ENCODE results near the gene PYGL. TPM values are rescaled to one million over a fixed set of nuclear protein-coding genes. Genes with fewer than 3 reads are reported as not detected.

The PYGL gene
- total and polyA plus RNA-seq, 2 experiments from 2014 or later: 57.6 to 93.8 TPM

GRCh38 chr14:50937800-50938199, 6.5 kb downstream of the PYGL start:
- no peaks in the 10 kb centered on the region for H3K9me2 ChIP-seq (ENCODE audit: insufficient read depth)
- Mint-ChIP-seq H3K4me3 (no peak overlapping the region), H3K9me3 (no peaks in the 10 kb centered on the region), H3K4me1 (peaks cover 4% of the 10 kb centered on the region; the same call in 2 of the 3 replicates), H3K27ac (no peak overlapping the region), H3K36me3 (ENCODE audit: low read depth) (peaks cover 21% of the 10 kb centered on the region), H3K27me3 (ENCODE audit: insufficient read depth, low read depth, poor library complexity) (no peaks in the 10 kb centered on the region)
- H3F3A ChIP-seq (replicated peaks; ENCODE audit: low read depth): no peaks in the 10 kb centered on the region; the same call in 1 of the 2 replicates
- no peak overlapping the region for H3K4me2 ChIP-seq
- no peak overlapping the region for H2AFZ ChIP-seq
- no peak overlapping the region for H3K4me3 ChIP-seq
- no peaks in the 10 kb centered on the region for H3K4me1 ChIP-seq (ENCODE audit: insufficient read depth)
- no peaks in the 10 kb centered on the region for H3K27me3 ChIP-seq (ENCODE audit: insufficient read depth)
- H3K36me3 ChIP-seq (ENCODE audit: insufficient read depth): peaks cover 14% of the 10 kb centered on the region; the same call in 1 of the 2 replicates
- no peak for DNase-seq (ENCODE audit: low spot score)
- no peak for TF ChIP-seq EZH2phosphoT487 (IDR thresholded peaks at IDR 0.05; ENCODE audit: unreplicated experiment)
- TF ChIP-seq, protein P1, sequence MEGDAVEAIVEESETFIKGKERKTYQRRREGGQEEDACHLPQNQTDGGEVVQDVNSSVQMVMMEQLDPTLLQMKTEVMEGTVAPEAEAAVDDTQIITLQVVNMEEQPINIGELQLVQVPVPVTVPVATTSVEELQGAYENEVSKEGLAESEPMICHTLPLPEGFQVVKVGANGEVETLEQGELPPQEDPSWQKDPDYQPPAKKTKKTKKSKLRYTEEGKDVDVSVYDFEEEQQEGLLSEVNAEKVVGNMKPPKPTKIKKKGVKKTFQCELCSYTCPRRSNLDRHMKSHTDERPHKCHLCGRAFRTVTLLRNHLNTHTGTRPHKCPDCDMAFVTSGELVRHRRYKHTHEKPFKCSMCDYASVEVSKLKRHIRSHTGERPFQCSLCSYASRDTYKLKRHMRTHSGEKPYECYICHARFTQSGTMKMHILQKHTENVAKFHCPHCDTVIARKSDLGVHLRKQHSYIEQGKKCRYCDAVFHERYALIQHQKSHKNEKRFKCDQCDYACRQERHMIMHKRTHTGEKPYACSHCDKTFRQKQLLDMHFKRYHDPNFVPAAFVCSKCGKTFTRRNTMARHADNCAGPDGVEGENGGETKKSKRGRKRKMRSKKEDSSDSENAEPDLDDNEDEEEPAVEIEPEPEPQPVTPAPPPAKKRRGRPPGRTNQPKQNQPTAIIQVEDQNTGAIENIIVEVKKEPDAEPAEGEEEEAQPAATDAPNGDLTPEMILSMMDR (conservative IDR thresholded peaks at IDR 0.05; ENCODE audit: low read depth in 2 of 2): no peak
- no peak for TF ChIP-seq STAT1 (IDR thresholded peaks at IDR 0.05; ENCODE audit: unreplicated experiment)
- no peak for TF ChIP-seq EZH2 (IDR thresholded peaks at IDR 0.05; ENCODE audit: low read depth, unreplicated experiment)
- no peak for TF ChIP-seq ZNF114 (CRISPR knock-in tag; IDR thresholded peaks at IDR 0.05)
- no peak for TF ChIP-seq JUNB (IDR thresholded peaks at IDR 0.05; ENCODE audit: unreplicated experiment)
- no peak for TF ChIP-seq ETS1 (IDR thresholded peaks at IDR 0.05)
- no peak for TF ChIP-seq POLR2AphosphoS5 (IDR thresholded peaks at IDR 0.05; ENCODE audit: low read depth)
- TF ChIP-seq, protein P2, sequence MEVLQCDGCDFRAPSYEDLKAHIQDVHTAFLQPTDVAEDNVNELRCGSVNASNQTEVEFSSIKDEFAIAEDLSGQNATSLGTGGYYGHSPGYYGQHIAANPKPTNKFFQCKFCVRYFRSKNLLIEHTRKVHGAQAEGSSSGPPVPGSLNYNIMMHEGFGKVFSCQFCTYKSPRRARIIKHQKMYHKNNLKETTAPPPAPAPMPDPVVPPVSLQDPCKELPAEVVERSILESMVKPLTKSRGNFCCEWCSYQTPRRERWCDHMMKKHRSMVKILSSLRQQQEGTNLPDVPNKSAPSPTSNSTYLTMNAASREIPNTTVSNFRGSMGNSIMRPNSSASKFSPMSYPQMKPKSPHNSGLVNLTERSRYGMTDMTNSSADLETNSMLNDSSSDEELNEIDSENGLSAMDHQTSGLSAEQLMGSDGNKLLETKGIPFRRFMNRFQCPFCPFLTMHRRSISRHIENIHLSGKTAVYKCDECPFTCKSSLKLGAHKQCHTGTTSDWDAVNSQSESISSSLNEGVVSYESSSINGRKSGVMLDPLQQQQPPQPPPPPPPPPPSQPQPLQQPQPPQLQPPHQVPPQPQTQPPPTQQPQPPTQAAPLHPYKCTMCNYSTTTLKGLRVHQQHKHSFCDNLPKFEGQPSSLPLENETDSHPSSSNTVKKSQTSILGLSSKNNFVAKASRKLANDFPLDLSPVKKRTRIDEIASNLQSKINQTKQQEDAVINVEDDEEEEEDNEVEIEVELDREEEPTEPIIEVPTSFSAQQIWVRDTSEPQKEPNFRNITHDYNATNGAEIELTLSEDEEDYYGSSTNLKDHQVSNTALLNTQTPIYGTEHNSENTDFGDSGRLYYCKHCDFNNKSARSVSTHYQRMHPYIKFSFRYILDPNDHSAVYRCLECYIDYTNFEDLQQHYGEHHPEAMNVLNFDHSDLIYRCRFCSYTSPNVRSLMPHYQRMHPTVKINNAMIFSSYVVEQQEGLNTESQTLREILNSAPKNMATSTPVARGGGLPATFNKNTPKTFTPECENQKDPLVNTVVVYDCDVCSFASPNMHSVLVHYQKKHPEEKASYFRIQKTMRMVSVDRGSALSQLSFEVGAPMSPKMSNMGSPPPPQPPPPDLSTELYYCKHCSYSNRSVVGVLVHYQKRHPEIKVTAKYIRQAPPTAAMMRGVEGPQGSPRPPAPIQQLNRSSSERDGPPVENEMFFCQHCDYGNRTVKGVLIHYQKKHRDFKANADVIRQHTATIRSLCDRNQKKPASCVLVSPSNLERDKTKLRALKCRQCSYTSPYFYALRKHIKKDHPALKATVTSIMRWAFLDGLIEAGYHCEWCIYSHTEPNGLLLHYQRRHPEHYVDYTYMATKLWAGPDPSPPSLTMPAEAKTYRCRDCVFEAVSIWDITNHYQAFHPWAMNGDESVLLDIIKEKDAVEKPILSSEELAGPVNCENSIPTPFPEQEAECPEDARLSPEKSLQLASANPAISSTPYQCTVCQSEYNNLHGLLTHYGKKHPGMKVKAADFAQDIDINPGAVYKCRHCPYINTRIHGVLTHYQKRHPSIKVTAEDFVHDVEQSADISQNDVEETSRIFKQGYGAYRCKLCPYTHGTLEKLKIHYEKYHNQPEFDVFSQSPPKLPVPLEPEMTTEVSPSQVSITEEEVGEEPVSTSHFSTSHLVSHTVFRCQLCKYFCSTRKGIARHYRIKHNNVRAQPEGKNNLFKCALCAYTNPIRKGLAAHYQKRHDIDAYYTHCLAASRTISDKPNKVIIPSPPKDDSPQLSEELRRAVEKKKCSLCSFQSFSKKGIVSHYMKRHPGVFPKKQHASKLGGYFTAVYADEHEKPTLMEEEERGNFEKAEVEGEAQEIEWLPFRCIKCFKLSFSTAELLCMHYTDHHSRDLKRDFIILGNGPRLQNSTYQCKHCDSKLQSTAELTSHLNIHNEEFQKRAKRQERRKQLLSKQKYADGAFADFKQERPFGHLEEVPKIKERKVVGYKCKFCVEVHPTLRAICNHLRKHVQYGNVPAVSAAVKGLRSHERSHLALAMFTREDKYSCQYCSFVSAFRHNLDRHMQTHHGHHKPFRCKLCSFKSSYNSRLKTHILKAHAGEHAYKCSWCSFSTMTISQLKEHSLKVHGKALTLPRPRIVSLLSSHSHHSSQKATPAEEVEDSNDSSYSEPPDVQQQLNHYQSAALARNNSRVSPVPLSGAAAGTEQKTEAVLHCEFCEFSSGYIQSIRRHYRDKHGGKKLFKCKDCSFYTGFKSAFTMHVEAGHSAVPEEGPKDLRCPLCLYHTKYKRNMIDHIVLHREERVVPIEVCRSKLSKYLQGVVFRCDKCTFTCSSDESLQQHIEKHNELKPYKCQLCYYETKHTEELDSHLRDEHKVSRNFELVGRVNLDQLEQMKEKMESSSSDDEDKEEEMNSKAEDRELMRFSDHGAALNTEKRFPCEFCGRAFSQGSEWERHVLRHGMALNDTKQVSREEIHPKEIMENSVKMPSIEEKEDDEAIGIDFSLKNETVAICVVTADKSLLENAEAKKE (CRISPR knock-in tag; IDR thresholded peaks at IDR 0.05): no peak
- no peak for TF ChIP-seq ZNF331 (CRISPR knock-in tag; IDR thresholded peaks at IDR 0.05; ENCODE audit: low read depth)
- no peak for TF ChIP-seq NANOG (IDR thresholded peaks at IDR 0.05; ENCODE audit: borderline replicate concordance)
- TF ChIP-seq, protein P3, sequence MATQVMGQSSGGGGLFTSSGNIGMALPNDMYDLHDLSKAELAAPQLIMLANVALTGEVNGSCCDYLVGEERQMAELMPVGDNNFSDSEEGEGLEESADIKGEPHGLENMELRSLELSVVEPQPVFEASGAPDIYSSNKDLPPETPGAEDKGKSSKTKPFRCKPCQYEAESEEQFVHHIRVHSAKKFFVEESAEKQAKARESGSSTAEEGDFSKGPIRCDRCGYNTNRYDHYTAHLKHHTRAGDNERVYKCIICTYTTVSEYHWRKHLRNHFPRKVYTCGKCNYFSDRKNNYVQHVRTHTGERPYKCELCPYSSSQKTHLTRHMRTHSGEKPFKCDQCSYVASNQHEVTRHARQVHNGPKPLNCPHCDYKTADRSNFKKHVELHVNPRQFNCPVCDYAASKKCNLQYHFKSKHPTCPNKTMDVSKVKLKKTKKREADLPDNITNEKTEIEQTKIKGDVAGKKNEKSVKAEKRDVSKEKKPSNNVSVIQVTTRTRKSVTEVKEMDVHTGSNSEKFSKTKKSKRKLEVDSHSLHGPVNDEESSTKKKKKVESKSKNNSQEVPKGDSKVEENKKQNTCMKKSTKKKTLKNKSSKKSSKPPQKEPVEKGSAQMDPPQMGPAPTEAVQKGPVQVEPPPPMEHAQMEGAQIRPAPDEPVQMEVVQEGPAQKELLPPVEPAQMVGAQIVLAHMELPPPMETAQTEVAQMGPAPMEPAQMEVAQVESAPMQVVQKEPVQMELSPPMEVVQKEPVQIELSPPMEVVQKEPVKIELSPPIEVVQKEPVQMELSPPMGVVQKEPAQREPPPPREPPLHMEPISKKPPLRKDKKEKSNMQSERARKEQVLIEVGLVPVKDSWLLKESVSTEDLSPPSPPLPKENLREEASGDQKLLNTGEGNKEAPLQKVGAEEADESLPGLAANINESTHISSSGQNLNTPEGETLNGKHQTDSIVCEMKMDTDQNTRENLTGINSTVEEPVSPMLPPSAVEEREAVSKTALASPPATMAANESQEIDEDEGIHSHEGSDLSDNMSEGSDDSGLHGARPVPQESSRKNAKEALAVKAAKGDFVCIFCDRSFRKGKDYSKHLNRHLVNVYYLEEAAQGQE (IDR thresholded peaks at IDR 0.05; ENCODE audit: unreplicated experiment): no peak
- TF ChIP-seq CREB1 (CRISPR knock-in tag; IDR thresholded peaks at IDR 0.05; ENCODE audit: low read depth): no peak
- peaks cover 5% of the 10 kb centered on the region; the same call in 1 of the 2 replicates for H4K20me1 ChIP-seq (replicated peaks; ENCODE audit: insufficient read depth)
- H3K27ac ChIP-seq (ENCODE audit: low read depth): no peak overlapping the region
- H3K79me2 ChIP-seq (replicated peaks; ENCODE audit: insufficient read depth): peaks cover 6% of the 10 kb centered on the region
- no peak for ATAC-seq

All from GM23338 (cell line).